Kidney (tissue), 14 donors: ENCODE data around the gene LAPTM5. TPM values are rescaled to one million over a fixed set of nuclear protein-coding genes. Genes with fewer than 3 reads are reported as not detected.

Experiments used
- DNase-seq, 5 donors: peaks; one replicate each; pipeline ENCODE4 v3.0.0-alpha.2; 2013 to 2020
- FAIRE-seq: peaks from 2 replicates; lab custom pipeline; 2012; peaks lifted over from hg19 to GRCh38; lab: Jason Lieb, UNC
- H3K27ac ChIP-seq, 2 donors: one replicate each; pipeline ENCODE4 v1.7.0; 2013; ENCODE audit warnings: low read depth in 2 of 2, low read length in 2 of 2, inconsistent platforms in 1 of 2
- H3K27me3 ChIP-seq: one replicate; pipeline ENCODE4 v1.7.1; 2013; ENCODE audit warnings: low read length, inconsistent platforms; ENCODE audit not compliant: control insufficient read depth, insufficient read depth
- H3K36me3 ChIP-seq, 3 donors: one replicate each; pipeline versions ENCODE4 v1.7.0 to v1.7.1; 2013; ENCODE audit warnings: low read length in 3 of 3, control low read depth in 1 of 3, inconsistent platforms in 1 of 3; ENCODE audit not compliant: insufficient read depth in 3 of 3, control insufficient read depth in 2 of 3
- H3K4me1 ChIP-seq, 3 donors: one replicate each; pipeline versions ENCODE4 v1.7.0 to v1.7.1; 2013; ENCODE audit warnings: low read length in 3 of 3, inconsistent platforms in 1 of 3, low read depth in 1 of 3; ENCODE audit not compliant: control insufficient read depth in 2 of 3, insufficient read depth in 2 of 3
- H3K4me3 ChIP-seq, 3 donors: one replicate each; pipeline versions ENCODE4 v1.7.0 to v1.8.1; 2013; ENCODE audit warnings: low read length in 3 of 3, control low read depth in 1 of 3, inconsistent platforms in 1 of 3
- H3K9ac ChIP-seq, 3 donors: one replicate each; pipeline versions ENCODE4 v1.7.0 to v1.7.1; 2013; ENCODE audit warnings: low read length in 3 of 3, control low read depth in 1 of 3, inconsistent platforms in 1 of 3
- H3K9me3 ChIP-seq, 3 donors: one replicate each; pipeline versions ENCODE4 v1.7.0 to v1.7.1; 2013; ENCODE audit warnings: low read length in 3 of 3, control low read depth in 1 of 3, inconsistent platforms in 1 of 3; ENCODE audit not compliant: control insufficient read depth in 2 of 3, insufficient read depth in 1 of 3
- intact Hi-C: fragments of 100-400 bp; cut with DNase I; formaldehyde crosslinking; loops from one replicate; pipeline ENCODE4 v1.11.1; 2022
- polyA plus RNA-seq: library from polyadenylated mRNA; stranded (reverse); fragments of 350-450 nt; fragmentation: Illumina TruSeq; extraction: RNeasy Lipid Tissue Mini Kit (QIAGEN cat#74804); gene quantifications from one replicate; pipeline ENCODE4 v1.2.3, GENCODE V29; 2014; ENCODE audit warnings: low read depth, low replicate concordance; ENCODE audit not compliant: insufficient read depth
- total RNA-seq: library from RNA; stranded (reverse); fragmentation: NEBNext Ultra II Directional; extraction: Animal tissue kit (Norgen Biotek cat#: 25700); gene quantifications from one replicate; pipeline ENCODE4 v1.2.1, GENCODE V29; 2021
- TF ChIP-seq, protein P1 (sequence below): IDR thresholded peaks from 3 replicates; pipeline ENCODE4 v1.5.1; 2012; ENCODE audit warnings: mild to moderate bottlenecking, moderate library complexity, borderline replicate concordance; ENCODE audit not compliant: insufficient read depth; ENCODE audit errors: extremely low read depth
- donor health status: control.
- donor health status: control.
- donor health status: control.
- donor health status: control.
- donor health status: control.
- donor health status: DM: yes; HTN: yes; CAD: no.
- donor health status: Normal renal cell carcinoma (clear cell type).

LAPTM5 gene
- total and polyA plus RNA-seq, 2 donors from 2014 or later = 23.5 to 108 TPM

- Histone ChIP-seq H3K27me3 (no peaks in the 10 kb centered on the region), H3K4me3 (no peak overlapping the region), H3K4me1 (no peaks in the 10 kb centered on the region), H3K36me3 (no peaks in the 10 kb centered on the region), H3K9me3 (no peaks in the 10 kb centered on the region), H3K9ac (no peak overlapping the region), H3K27ac (no peak overlapping the region)
- TF ChIP-seq, protein P1, sequence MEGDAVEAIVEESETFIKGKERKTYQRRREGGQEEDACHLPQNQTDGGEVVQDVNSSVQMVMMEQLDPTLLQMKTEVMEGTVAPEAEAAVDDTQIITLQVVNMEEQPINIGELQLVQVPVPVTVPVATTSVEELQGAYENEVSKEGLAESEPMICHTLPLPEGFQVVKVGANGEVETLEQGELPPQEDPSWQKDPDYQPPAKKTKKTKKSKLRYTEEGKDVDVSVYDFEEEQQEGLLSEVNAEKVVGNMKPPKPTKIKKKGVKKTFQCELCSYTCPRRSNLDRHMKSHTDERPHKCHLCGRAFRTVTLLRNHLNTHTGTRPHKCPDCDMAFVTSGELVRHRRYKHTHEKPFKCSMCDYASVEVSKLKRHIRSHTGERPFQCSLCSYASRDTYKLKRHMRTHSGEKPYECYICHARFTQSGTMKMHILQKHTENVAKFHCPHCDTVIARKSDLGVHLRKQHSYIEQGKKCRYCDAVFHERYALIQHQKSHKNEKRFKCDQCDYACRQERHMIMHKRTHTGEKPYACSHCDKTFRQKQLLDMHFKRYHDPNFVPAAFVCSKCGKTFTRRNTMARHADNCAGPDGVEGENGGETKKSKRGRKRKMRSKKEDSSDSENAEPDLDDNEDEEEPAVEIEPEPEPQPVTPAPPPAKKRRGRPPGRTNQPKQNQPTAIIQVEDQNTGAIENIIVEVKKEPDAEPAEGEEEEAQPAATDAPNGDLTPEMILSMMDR = no peak
- intact Hi-C loops = no loop called here
- DNase-seq = peak in 2 of 5 donors; percentile 49 to 56
- no peak for FAIRE-seq
These were observed 59.1 kb downstream of the LAPTM5 start for GRCh38 chr1:30698401-30698981.

- Histone ChIP-seq H3K9me3 (no peaks in the 10 kb centered on the region), H3K27ac (no peak overlapping the region), H3K9ac (no peak overlapping the region), H3K4me3 (no peak overlapping the region), H3K4me1 (no peaks in the 10 kb centered on the region), H3K27me3 (no peaks in the 10 kb centered on the region), H3K36me3 (no peaks in the 10 kb centered on the region)
- no peak for FAIRE-seq
- peak in 2 of 5 donors; percentile 46 to 60 for DNase-seq
- intact Hi-C loops = no loop called here
- TF ChIP-seq, protein P1 = no peak
These were observed 59.8 kb downstream of the LAPTM5 start for GRCh38 chr1:30697571-30698376.

- H3K27ac ChIP-seq = no peak overlapping the region
- peak in 2 of 5 donors; percentile 20 to 31 for DNase-seq
These were observed 60.7 kb downstream of the LAPTM5 start for GRCh38 chr1:30696831-30697230.

More at GRCh38 chr1:30696831-30697230, 60.7 kb downstream of the LAPTM5 start:
- Histone ChIP-seq H3K9ac (no peak overlapping the region), H3K36me3 (no peaks in the 10 kb centered on the region), H3K9me3 (no peaks in the 10 kb centered on the region), H3K27me3 (no peaks in the 10 kb centered on the region), H3K4me1 (no peaks in the 10 kb centered on the region), H3K4me3 (no peak overlapping the region)
- intact Hi-C loops = no loop called here
- no peak for FAIRE-seq
- TF ChIP-seq, protein P1 = no peak
